ENCODE data around the gene EPHB2. TPM values are rescaled to one million over a fixed set of nuclear protein-coding genes. Genes with fewer than 3 reads are reported as not detected.
"Not testable (repeated sequence)": the region's sequence is repeated elsewhere in the genome, so short reads cannot be mapped to it uniquely, and the experiment has no call there.

EPHB2 gene
- total and polyA plus RNA-seq, 9 donors = 10.7 to 31.7 (median 20.4) TPM

GRCh38 chr1:22673486-22674409 lies 36.9 kb upstream of the EPHB2 start:
- H3K27me3 ChIP-seq (ENCODE audit: control insufficient read depth, insufficient read depth, low read length) = peaks cover 24% of the 10 kb centered on the region

GRCh38 chr1:22674410-22674749 lies 36.3 kb upstream of the EPHB2 start:
- Histone ChIP-seq H3K36me3 (ENCODE audit: control insufficient read depth, insufficient read depth, low read length) (no peaks in the 10 kb centered on the region), H3K27ac (ENCODE audit: low read length) (no peak overlapping the region), H3K4me1 (ENCODE audit: control insufficient read depth, insufficient read depth, low read length) (peaks cover 25% of the 10 kb centered on the region), H3K27me3 (ENCODE audit: control insufficient read depth, insufficient read depth, low read length) (peaks cover 24% of the 10 kb centered on the region), H3K9me3 (replicated peaks; ENCODE audit: control insufficient read depth, low read depth, low read length) (no peaks in the 10 kb centered on the region), H3K4me3 (ENCODE audit: low read length) (no peak overlapping the region)
- WGBS (ENCODE audit: insufficient coverage) = 20% methylated on average over 1 of the region's 1 CpG
- no peak for DNase-seq

More at GRCh38 chr1:22673486-22674409, 36.9 kb upstream of the EPHB2 start:
- H3K36me3 ChIP-seq (ENCODE audit: control insufficient read depth, insufficient read depth, low read length) = no peaks in the 10 kb centered on the region
- DNase-seq = peak; percentile 80
- H3K9me3 ChIP-seq (replicated peaks; ENCODE audit: control insufficient read depth, low read depth, low read length) = no peaks in the 10 kb centered on the region
- H3K4me1 ChIP-seq (ENCODE audit: control insufficient read depth, insufficient read depth, low read length) = peaks cover 25% of the 10 kb centered on the region
- H3K4me3 ChIP-seq (ENCODE audit: low read length) = no peak overlapping the region
- no peak overlapping the region for H3K27ac ChIP-seq (ENCODE audit: low read length)
- 17% methylated on average over 3 of the region's 17 CpGs for WGBS (ENCODE audit: insufficient coverage)

GRCh38 chr1:22676151-22676550 lies 34.5 kb upstream of the EPHB2 start:
- Histone ChIP-seq H3K4me1 (ENCODE audit: control insufficient read depth, insufficient read depth, low read length) (peaks cover 25% of the 10 kb centered on the region), H3K27me3 (ENCODE audit: control insufficient read depth, insufficient read depth, low read length) (peaks cover 24% of the 10 kb centered on the region)
- not testable (repeated sequence) for DNase-seq; H3K4me3 ChIP-seq (ENCODE audit: low read length); H3K9me3 ChIP-seq (replicated peaks; ENCODE audit: control insufficient read depth, low read depth, low read length); H3K36me3 ChIP-seq (ENCODE audit: control insufficient read depth, insufficient read depth, low read length); H3K27ac ChIP-seq (ENCODE audit: low read length)
- WGBS (ENCODE audit: insufficient coverage) = 67% methylated on average over 14 of the region's 15 CpGs

- H3K4me3 ChIP-seq (ENCODE audit: low read length) = no peak overlapping the region
- no peak overlapping the region for H3K27ac ChIP-seq (ENCODE audit: low read length)
- H3K9me3 ChIP-seq (replicated peaks; ENCODE audit: control insufficient read depth, low read depth, low read length) = no peaks in the 10 kb centered on the region
- H3K27me3 ChIP-seq (ENCODE audit: control insufficient read depth, insufficient read depth, low read length) = peaks cover 17% of the 10 kb centered on the region
- WGBS (ENCODE audit: insufficient coverage) = 69% methylated on average over 27 of the region's 37 CpGs
- no peaks in the 10 kb centered on the region for H3K36me3 ChIP-seq (ENCODE audit: control insufficient read depth, insufficient read depth, low read length)
- peaks cover 25% of the 10 kb centered on the region for H3K4me1 ChIP-seq (ENCODE audit: control insufficient read depth, insufficient read depth, low read length)
- DNase-seq = no peak
These were observed 33.6 kb upstream of the EPHB2 start for GRCh38 chr1:22676916-22677583.

GRCh38 chr1:22677931-22678896 lies 32.4 kb upstream of the EPHB2 start:
- H3K4me1 ChIP-seq (ENCODE audit: control insufficient read depth, insufficient read depth, low read length) = peaks cover 21% of the 10 kb centered on the region
- WGBS (ENCODE audit: insufficient coverage) = 65% methylated on average over 9 of the region's 13 CpGs
- peak; percentile 84 for DNase-seq
- H3K4me3 ChIP-seq (ENCODE audit: low read length) = no peak overlapping the region
- peaks cover 9% of the 10 kb centered on the region for H3K27me3 ChIP-seq (ENCODE audit: control insufficient read depth, insufficient read depth, low read length)
- no peaks in the 10 kb centered on the region for H3K36me3 ChIP-seq (ENCODE audit: control insufficient read depth, insufficient read depth, low read length)
- no peak overlapping the region for H3K27ac ChIP-seq (ENCODE audit: low read length)
- H3K9me3 ChIP-seq (replicated peaks; ENCODE audit: control insufficient read depth, low read depth, low read length) = no peaks in the 10 kb centered on the region

GRCh38 chr1:22680726-22681125 lies 29.9 kb upstream of the EPHB2 start:
- Histone ChIP-seq H3K4me1 (ENCODE audit: control insufficient read depth, insufficient read depth, low read length) (peaks cover 39% of the 10 kb centered on the region), H3K27ac (ENCODE audit: low read length) (no peak overlapping the region), H3K9me3 (replicated peaks; ENCODE audit: control insufficient read depth, low read depth, low read length) (no peaks in the 10 kb centered on the region), H3K4me3 (ENCODE audit: low read length) (no peak overlapping the region), H3K36me3 (ENCODE audit: control insufficient read depth, insufficient read depth, low read length) (no peaks in the 10 kb centered on the region), H3K27me3 (ENCODE audit: control insufficient read depth, insufficient read depth, low read length) (peaks cover 9% of the 10 kb centered on the region)
- WGBS (ENCODE audit: insufficient coverage) = 66% methylated on average over 3 of the region's 9 CpGs
- DNase-seq = no peak

GRCh38 chr1:22681556-22682276 lies 28.9 kb upstream of the EPHB2 start:
- peaks cover 9% of the 10 kb centered on the region for H3K27me3 ChIP-seq (ENCODE audit: control insufficient read depth, insufficient read depth, low read length)
- no peak for DNase-seq
- 61% methylated on average over 11 of the region's 15 CpGs for WGBS (ENCODE audit: insufficient coverage)
- H3K27ac ChIP-seq (ENCODE audit: low read length) = no peak overlapping the region
- H3K4me3 ChIP-seq (ENCODE audit: low read length) = no peak overlapping the region
- H3K9me3 ChIP-seq (replicated peaks; ENCODE audit: control insufficient read depth, low read depth, low read length) = no peaks in the 10 kb centered on the region
- H3K36me3 ChIP-seq (ENCODE audit: control insufficient read depth, insufficient read depth, low read length) = no peaks in the 10 kb centered on the region
- H3K4me1 ChIP-seq (ENCODE audit: control insufficient read depth, insufficient read depth, low read length) = peaks cover 34% of the 10 kb centered on the region

- H3K27ac ChIP-seq (ENCODE audit: low read length) = no peak overlapping the region
- no peak for DNase-seq
- no CpG with 5 or more reads among the region's 1 CpG for WGBS (ENCODE audit: insufficient coverage)
- H3K36me3 ChIP-seq (ENCODE audit: control insufficient read depth, insufficient read depth, low read length) = no peaks in the 10 kb centered on the region
- H3K9me3 ChIP-seq (replicated peaks; ENCODE audit: control insufficient read depth, low read depth, low read length) = no peaks in the 10 kb centered on the region
- H3K4me3 ChIP-seq (ENCODE audit: low read length) = no peak overlapping the region
- H3K4me1 ChIP-seq (ENCODE audit: control insufficient read depth, insufficient read depth, low read length) = peaks cover 19% of the 10 kb centered on the region
- peaks cover 11% of the 10 kb centered on the region for H3K27me3 ChIP-seq (ENCODE audit: control insufficient read depth, insufficient read depth, low read length)
These were observed 27.1 kb upstream of the EPHB2 start for GRCh38 chr1:22683547-22683946.

- Histone ChIP-seq H3K4me3 (ENCODE audit: low read length) (no peak overlapping the region), H3K4me1 (ENCODE audit: control insufficient read depth, insufficient read depth, low read length) (peaks cover 24% of the 10 kb centered on the region), H3K9me3 (replicated peaks; ENCODE audit: control insufficient read depth, low read depth, low read length) (no peaks in the 10 kb centered on the region), H3K27me3 (ENCODE audit: control insufficient read depth, insufficient read depth, low read length) (peaks cover 11% of the 10 kb centered on the region), H3K36me3 (ENCODE audit: control insufficient read depth, insufficient read depth, low read length) (no peaks in the 10 kb centered on the region), H3K27ac (ENCODE audit: low read length) (peak overlapping the region; percentile 62)
- WGBS (ENCODE audit: insufficient coverage) = 19% methylated on average over 10 of the region's 10 CpGs
- peak; percentile 89 for DNase-seq
These were observed 25.0 kb upstream of the EPHB2 start for GRCh38 chr1:22685591-22686059.
